HUES64 (cell line): ENCODE results near the gene ZNF189.

Experiments
- H3K27ac ChIP-seq: 2 replicates; pipeline ENCODE4 v1.7.0; 2013; ENCODE audit warnings: low read depth, low read length, inconsistent platforms
- H3K27me3 ChIP-seq: 2 replicates; pipeline ENCODE4 v1.6.1; 2013; ENCODE audit warnings: mild to moderate bottlenecking, low read length; ENCODE audit not compliant: insufficient read depth
- H3K36me3 ChIP-seq: 2 replicates; pipeline ENCODE4 v1.6.1; 2013; ENCODE audit warnings: mild to moderate bottlenecking, low read length; ENCODE audit not compliant: insufficient read depth
- H3K4me1 ChIP-seq: 2 replicates; pipeline ENCODE4 v1.6.1; 2013; ENCODE audit warnings: mild to moderate bottlenecking, low read length, moderate library complexity; ENCODE audit not compliant: insufficient read depth
- H3K4me3 ChIP-seq: 2 replicates; pipeline ENCODE4 v1.5.1; 2013; ENCODE audit warnings: mild to moderate bottlenecking, low read length, moderate library complexity
- H3K9ac ChIP-seq: 2 replicates; pipeline ENCODE4 v1.6.1; 2013; ENCODE audit warnings: mild to moderate bottlenecking, low read depth, low read length
- H3K9me3 ChIP-seq: 2 replicates; pipeline ENCODE4 v1.6.1; 2013; ENCODE audit warnings: low read depth, low read length; ENCODE audit not compliant: insufficient read depth
- WGBS: fragments of 150-250, 120-280 bp; methylation state at CpG from one replicate; pipeline ENCODE4 v1.1.7; 2013; ENCODE audit warnings: missing lambda C conversion rate; 5-methylcytosine and 5-hydroxymethylcytosine counted together

ZNF189 gene

GRCh38 chr9:101365181-101365580, 33.5 kb upstream of the ZNF189 start:
- Histone ChIP-seq H3K36me3 (no peaks in the 10 kb centered on the region), H3K27ac (no peak overlapping the region), H3K4me1 (0 out of 2 replicates have a peak, but pooled peaks cover 6% of the 10 kb centered on the region), H3K27me3 (no peaks in the 10 kb centered on the region), H3K9me3 (no peaks in the 10 kb centered on the region), H3K4me3 (no peak overlapping the region), H3K9ac (no peak overlapping the region)

GRCh38 chr9:101366038-101366756, 32.5 kb upstream of the ZNF189 start:
- no peaks in the 10 kb centered on the region for H3K27me3 ChIP-seq
- no peak overlapping the region for H3K27ac ChIP-seq
- no peaks in the 10 kb centered on the region for H3K36me3 ChIP-seq
- H3K4me3 ChIP-seq: no peak overlapping the region
- no peaks in the 10 kb centered on the region for H3K9me3 ChIP-seq
- WGBS: 69% methylated on average over 5 of the region's 5 CpGs
- H3K4me1 ChIP-seq: 0 out of 2 replicates have a peak, but pooled peaks cover 6% of the 10 kb centered on the region
- H3K9ac ChIP-seq: no peak overlapping the region

GRCh38 chr9:101367323-101367722, 31.3 kb upstream of the ZNF189 start:
- Histone ChIP-seq H3K4me1 (peaks cover 6% of the 10 kb centered on the region; the same call in 1 of the 2 replicates), H3K4me3 (no peak overlapping the region), H3K9ac (no peak overlapping the region), H3K36me3 (no peaks in the 10 kb centered on the region), H3K27ac (no peak overlapping the region), H3K9me3 (0 out of 2 replicates have a peak, but pooled peaks cover 2% of the 10 kb centered on the region), H3K27me3 (no peaks in the 10 kb centered on the region)
- WGBS: 94% methylated on average over 3 of the region's 3 CpGs

- H3K9ac ChIP-seq: no peak overlapping the region
- no peaks in the 10 kb centered on the region for H3K36me3 ChIP-seq
- H3K27ac ChIP-seq: no peak overlapping the region
- WGBS: 97% methylated on average over 2 of the region's 2 CpGs
- H3K4me3 ChIP-seq: no peak overlapping the region
- H3K4me1 ChIP-seq: peaks cover 13% of the 10 kb centered on the region
- 0 out of 2 replicates have a peak, but pooled peaks cover 2% of the 10 kb centered on the region for H3K9me3 ChIP-seq
- no peaks in the 10 kb centered on the region for H3K27me3 ChIP-seq
These were observed 29.4 kb upstream of the ZNF189 start for GRCh38 chr9:101369286-101369685.

GRCh38 chr9:101369884-101370531, 28.6 kb upstream of the ZNF189 start:
- WGBS: 91% methylated on average over 1 of the region's 2 CpGs
- no peaks in the 10 kb centered on the region for H3K36me3 ChIP-seq
- peaks cover 13% of the 10 kb centered on the region for H3K4me1 ChIP-seq
- H3K27me3 ChIP-seq: no peaks in the 10 kb centered on the region
- no peak overlapping the region for H3K4me3 ChIP-seq
- H3K27ac ChIP-seq: no peak overlapping the region
- H3K9ac ChIP-seq: no peak overlapping the region
- H3K9me3 ChIP-seq: 0 out of 2 replicates have a peak, but pooled peaks cover 2% of the 10 kb centered on the region

- no peak overlapping the region for H3K27ac ChIP-seq
- 0 out of 2 replicates have a peak, but pooled peaks cover 2% of the 10 kb centered on the region for H3K9me3 ChIP-seq
- no peak overlapping the region for H3K4me3 ChIP-seq
- no peaks in the 10 kb centered on the region for H3K27me3 ChIP-seq
- WGBS: 100% methylated on average over 2 of the region's 3 CpGs
- no peaks in the 10 kb centered on the region for H3K36me3 ChIP-seq
- H3K4me1 ChIP-seq: peaks cover 16% of the 10 kb centered on the region
- H3K9ac ChIP-seq: no peak overlapping the region
These were observed 26.8 kb upstream of the ZNF189 start for GRCh38 chr9:101371813-101372212.

GRCh38 chr9:101372327-101373118, 26.1 kb upstream of the ZNF189 start:
- no peaks in the 10 kb centered on the region for H3K27me3 ChIP-seq
- H3K36me3 ChIP-seq: no peaks in the 10 kb centered on the region
- no peak overlapping the region for H3K4me3 ChIP-seq
- H3K27ac ChIP-seq: no peak overlapping the region
- peaks cover 16% of the 10 kb centered on the region for H3K4me1 ChIP-seq
- WGBS: 88% methylated on average over 2 of the region's 2 CpGs
- H3K9ac ChIP-seq: no peak overlapping the region
- 0 out of 2 replicates have a peak, but pooled peaks cover 2% of the 10 kb centered on the region for H3K9me3 ChIP-seq

GRCh38 chr9:101375546-101375945, 23.1 kb upstream of the ZNF189 start:
- WGBS: 90% methylated on average over 12 of the region's 12 CpGs
- no peaks in the 10 kb centered on the region for H3K27me3 ChIP-seq
- H3K36me3 ChIP-seq: no peaks in the 10 kb centered on the region
- no peak overlapping the region for H3K9ac ChIP-seq
- H3K9me3 ChIP-seq: 0 out of 2 replicates have a peak, but pooled peaks cover 2% of the 10 kb centered on the region
- H3K4me1 ChIP-seq: peaks cover 11% of the 10 kb centered on the region
- H3K4me3 ChIP-seq: no peak overlapping the region
- no peak overlapping the region for H3K27ac ChIP-seq

- Histone ChIP-seq H3K4me1 (peaks cover 11% of the 10 kb centered on the region), H3K9me3 (0 out of 2 replicates have a peak, but pooled peaks cover 2% of the 10 kb centered on the region), H3K9ac (no peak overlapping the region), H3K27ac (no peak overlapping the region), H3K36me3 (no peaks in the 10 kb centered on the region), H3K4me3 (no peak overlapping the region), H3K27me3 (no peaks in the 10 kb centered on the region)
- WGBS: 97% methylated on average over 6 of the region's 6 CpGs
These were observed 22.4 kb upstream of the ZNF189 start for GRCh38 chr9:101376111-101376848.

GRCh38 chr9:101380295-101380694, 18.4 kb upstream of the ZNF189 start:
- H3K27ac ChIP-seq: no peak overlapping the region
- no peaks in the 10 kb centered on the region for H3K36me3 ChIP-seq
- no peaks in the 10 kb centered on the region for H3K27me3 ChIP-seq
- H3K9ac ChIP-seq: no peak overlapping the region
- H3K9me3 ChIP-seq: peaks cover 9% of the 10 kb centered on the region
- peaks cover 16% of the 10 kb centered on the region for H3K4me1 ChIP-seq
- H3K4me3 ChIP-seq: no peak overlapping the region
